IPS-20b (cell line): ENCODE results near the gene RIN3.

Experiments
- H3K27ac ChIP-seq: one replicate; pipeline ENCODE4 v1.5.1; 2013; ENCODE audit warnings: low read length
- H3K27me3 ChIP-seq: 2 replicates; pipeline ENCODE4 v1.6.1; 2013; ENCODE audit warnings: mild to moderate bottlenecking, low read length, inconsistent platforms; ENCODE audit not compliant: insufficient read depth
- H3K36me3 ChIP-seq: 2 replicates; pipeline ENCODE4 v1.6.1; 2013; ENCODE audit warnings: low read depth, mild to moderate bottlenecking, inconsistent platforms, low read length, moderate library complexity; ENCODE audit not compliant: insufficient read depth
- H3K4me1 ChIP-seq: 2 replicates; pipeline ENCODE4 v1.6.1; 2013; ENCODE audit warnings: mild to moderate bottlenecking, control low read depth, inconsistent platforms, low read length, moderate library complexity; ENCODE audit not compliant: insufficient read depth
- H3K4me3 ChIP-seq: 2 replicates; pipeline ENCODE4 v1.5.1; 2013; ENCODE audit warnings: mild to moderate bottlenecking, low read length, inconsistent platforms
- H3K9ac ChIP-seq: 2 replicates; pipeline ENCODE4 v1.6.1; 2013; ENCODE audit warnings: low read depth, mild to moderate bottlenecking, inconsistent platforms, low read length, moderate library complexity
- H3K9me3 ChIP-seq: 2 replicates; pipeline ENCODE4 v1.6.1; 2013; ENCODE audit warnings: mild to moderate bottlenecking, low read depth, low read length, inconsistent platforms; ENCODE audit not compliant: insufficient read depth

RIN3 gene

DNA sequence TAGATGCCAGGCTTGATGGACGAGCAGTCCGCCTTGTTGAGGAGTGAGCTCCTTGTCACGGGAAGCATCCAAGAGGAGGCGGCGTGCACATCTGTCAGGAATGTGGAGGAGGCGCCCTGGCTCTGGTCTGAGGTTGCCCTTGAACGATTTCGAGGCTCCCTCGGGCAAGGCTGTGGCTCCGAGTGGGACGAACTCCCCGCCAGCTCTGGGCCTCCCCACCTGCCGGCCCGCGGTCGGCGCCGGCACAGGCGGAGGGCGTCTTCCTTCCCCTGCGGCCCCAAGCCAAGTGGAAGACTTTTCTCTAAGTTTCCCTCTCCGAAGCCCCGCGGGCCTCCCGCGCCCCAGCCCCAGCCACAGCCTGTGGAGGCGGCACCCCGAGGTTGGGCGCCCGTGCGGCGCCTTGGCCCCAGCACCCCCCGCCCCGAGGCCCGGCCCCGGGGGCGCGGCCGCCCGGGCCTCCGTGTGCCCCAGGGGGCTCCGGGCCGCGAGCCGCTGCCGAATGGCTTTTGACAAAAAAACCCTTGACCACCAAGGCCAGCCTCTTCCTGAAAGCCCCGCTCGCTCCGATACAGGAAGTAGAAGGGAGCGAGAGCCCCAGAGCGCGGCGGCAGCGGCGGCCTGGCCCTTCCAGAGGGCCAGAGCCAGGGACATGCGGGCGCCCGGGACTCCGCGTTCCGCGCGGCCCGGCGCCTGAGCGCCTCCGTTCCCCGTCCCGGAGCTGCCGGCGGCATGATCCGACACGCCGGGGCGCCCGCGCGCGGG, at the start of gene RIN3:
RIN3 (plus strand) TSS at position 578 of the 762 bp plus-strand sequence; CDS start at position 730, 152 bp downstream.
- H3K27ac ChIP-seq = no peak within 1 kb of the TSS
- peaks cover 2% of the 10 kb centered on the region; the same call in 1 of the 2 replicates for H3K4me1 ChIP-seq
- no peaks in the 10 kb centered on the region for H3K9me3 ChIP-seq
- no peaks in the 10 kb centered on the region for H3K36me3 ChIP-seq
- 0 out of 2 replicates have a peak within 1 kb of the TSS, but pooled peaks have one; percentile 27 for H3K9ac ChIP-seq
- H3K4me3 ChIP-seq = peak within 1 kb of the TSS; percentile 73
- peaks cover 48% of the 10 kb centered on the region for H3K27me3 ChIP-seq

- H3K27ac ChIP-seq = no peak overlapping the region
- no peaks in the 10 kb centered on the region for H3K36me3 ChIP-seq
- no peak overlapping the region for H3K9ac ChIP-seq
- H3K27me3 ChIP-seq = no peaks in the 10 kb centered on the region
- H3K9me3 ChIP-seq = 0 out of 2 replicates have a peak, but pooled peaks cover 3% of the 10 kb centered on the region
- H3K4me1 ChIP-seq = 0 out of 2 replicates have a peak, but pooled peaks cover 4% of the 10 kb centered on the region
- H3K4me3 ChIP-seq = no peak overlapping the region
Observed at GRCh38 chr14:92464156-92464555, 49.4 kb upstream of the RIN3 start.

DNA sequence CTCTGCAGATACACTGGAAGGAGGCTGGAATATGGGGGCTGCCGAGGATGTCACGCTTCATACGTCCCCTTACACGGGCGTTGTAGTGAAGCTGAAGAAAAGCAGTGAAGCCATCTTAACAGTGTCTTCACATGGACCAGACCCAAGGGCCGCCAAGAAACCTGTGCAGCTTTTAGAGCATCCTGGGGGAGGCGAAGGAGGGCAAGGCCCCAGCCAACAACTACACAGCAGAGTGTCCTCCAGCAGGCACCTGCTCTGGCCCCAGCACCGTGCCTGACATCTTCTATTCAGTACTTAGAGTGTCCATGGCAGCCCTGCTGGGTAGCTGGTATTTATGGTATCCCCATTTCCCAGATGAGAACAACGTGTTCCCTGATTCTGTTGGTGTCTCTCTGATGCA, 48.9 kb upstream of the RIN3 start:
- Histone ChIP-seq H3K4me1 (0 out of 2 replicates have a peak, but pooled peaks cover 4% of the 10 kb centered on the region), H3K27ac (no peak overlapping the region), H3K27me3 (no peaks in the 10 kb centered on the region), H3K9me3 (0 out of 2 replicates have a peak, but pooled peaks cover 3% of the 10 kb centered on the region), H3K9ac (no peak overlapping the region), H3K4me3 (no peak overlapping the region), H3K36me3 (no peaks in the 10 kb centered on the region)

- no peak overlapping the region for H3K4me3 ChIP-seq
Observed at GRCh38 chr14:92465353-92466055, 48.1 kb upstream of the RIN3 start.

GRCh38 chr14:92466059-92466458, 47.5 kb upstream of the RIN3 start:
- Histone ChIP-seq H3K4me3 (no peak overlapping the region), H3K9me3 (0 out of 2 replicates have a peak, but pooled peaks cover 3% of the 10 kb centered on the region), H3K36me3 (no peaks in the 10 kb centered on the region), H3K9ac (no peak overlapping the region), H3K27me3 (no peaks in the 10 kb centered on the region), H3K27ac (no peak overlapping the region), H3K4me1 (peaks cover 15% of the 10 kb centered on the region)

More at GRCh38 chr14:92465353-92466055, 48.1 kb upstream of the RIN3 start:
- H3K27ac ChIP-seq = no peak overlapping the region
- no peaks in the 10 kb centered on the region for H3K27me3 ChIP-seq
- no peak overlapping the region for H3K9ac ChIP-seq
- peaks cover 10% of the 10 kb centered on the region; the same call in 1 of the 2 replicates for H3K4me1 ChIP-seq
- H3K36me3 ChIP-seq = no peaks in the 10 kb centered on the region
- H3K9me3 ChIP-seq = 0 out of 2 replicates have a peak, but pooled peaks cover 3% of the 10 kb centered on the region

GRCh38 chr14:92469515-92469914, 44.1 kb upstream of the RIN3 start:
- Histone ChIP-seq H3K36me3 (no peaks in the 10 kb centered on the region), H3K27ac (no peak overlapping the region), H3K4me3 (no peak overlapping the region), H3K9ac (no peak overlapping the region), H3K9me3 (0 out of 2 replicates have a peak, but pooled peaks cover 3% of the 10 kb centered on the region), H3K27me3 (no peaks in the 10 kb centered on the region), H3K4me1 (peaks cover 22% of the 10 kb centered on the region)

- H3K9me3 ChIP-seq = 0 out of 2 replicates have a peak, but pooled peaks cover 3% of the 10 kb centered on the region
- H3K9ac ChIP-seq = no peak overlapping the region
- H3K4me1 ChIP-seq = peaks cover 18% of the 10 kb centered on the region
- no peak overlapping the region for H3K4me3 ChIP-seq
- H3K36me3 ChIP-seq = no peaks in the 10 kb centered on the region
- H3K27me3 ChIP-seq = no peaks in the 10 kb centered on the region
- H3K27ac ChIP-seq = no peak overlapping the region
Observed at GRCh38 chr14:92470215-92470614, 43.4 kb upstream of the RIN3 start.

GRCh38 chr14:92470811-92471210, 42.8 kb upstream of the RIN3 start:
- H3K27ac ChIP-seq = no peak overlapping the region
- no peaks in the 10 kb centered on the region for H3K36me3 ChIP-seq
- H3K4me3 ChIP-seq = no peak overlapping the region
- H3K9ac ChIP-seq = no peak overlapping the region
- H3K27me3 ChIP-seq = no peaks in the 10 kb centered on the region
- 0 out of 2 replicates have a peak, but pooled peaks cover 3% of the 10 kb centered on the region for H3K9me3 ChIP-seq
- peaks cover 18% of the 10 kb centered on the region for H3K4me1 ChIP-seq

GRCh38 chr14:92471919-92472318, 41.7 kb upstream of the RIN3 start:
- Histone ChIP-seq H3K27me3 (no peaks in the 10 kb centered on the region), H3K36me3 (no peaks in the 10 kb centered on the region), H3K27ac (no peak overlapping the region), H3K9me3 (0 out of 2 replicates have a peak, but pooled peaks cover 2% of the 10 kb centered on the region), H3K4me3 (no peak overlapping the region), H3K9ac (no peak overlapping the region), H3K4me1 (peaks cover 18% of the 10 kb centered on the region)

DNA sequence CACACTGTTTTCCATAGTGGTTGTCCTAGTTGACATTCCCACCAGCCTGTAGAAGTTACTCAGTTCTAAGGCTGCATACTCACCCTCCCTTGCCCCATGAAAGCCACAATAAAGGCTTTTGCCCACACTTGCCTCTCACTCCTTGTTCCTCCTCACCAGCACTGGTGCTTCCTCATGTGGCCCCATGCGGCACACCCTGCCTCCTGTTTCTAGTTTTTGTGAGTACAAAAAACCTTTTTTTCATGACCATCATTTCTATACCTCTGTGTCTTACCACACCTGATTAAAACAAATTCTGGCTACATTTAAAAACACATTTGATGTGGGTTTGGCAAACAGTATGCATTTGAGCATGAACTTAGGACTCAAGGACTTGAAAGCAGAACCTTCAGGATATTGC, 40.7 kb upstream of the RIN3 start:
- Histone ChIP-seq H3K4me1 (peaks cover 18% of the 10 kb centered on the region), H3K36me3 (no peaks in the 10 kb centered on the region), H3K27me3 (no peaks in the 10 kb centered on the region), H3K27ac (no peak overlapping the region), H3K9ac (no peak overlapping the region), H3K9me3 (no peaks in the 10 kb centered on the region), H3K4me3 (no peak overlapping the region)

DNA sequence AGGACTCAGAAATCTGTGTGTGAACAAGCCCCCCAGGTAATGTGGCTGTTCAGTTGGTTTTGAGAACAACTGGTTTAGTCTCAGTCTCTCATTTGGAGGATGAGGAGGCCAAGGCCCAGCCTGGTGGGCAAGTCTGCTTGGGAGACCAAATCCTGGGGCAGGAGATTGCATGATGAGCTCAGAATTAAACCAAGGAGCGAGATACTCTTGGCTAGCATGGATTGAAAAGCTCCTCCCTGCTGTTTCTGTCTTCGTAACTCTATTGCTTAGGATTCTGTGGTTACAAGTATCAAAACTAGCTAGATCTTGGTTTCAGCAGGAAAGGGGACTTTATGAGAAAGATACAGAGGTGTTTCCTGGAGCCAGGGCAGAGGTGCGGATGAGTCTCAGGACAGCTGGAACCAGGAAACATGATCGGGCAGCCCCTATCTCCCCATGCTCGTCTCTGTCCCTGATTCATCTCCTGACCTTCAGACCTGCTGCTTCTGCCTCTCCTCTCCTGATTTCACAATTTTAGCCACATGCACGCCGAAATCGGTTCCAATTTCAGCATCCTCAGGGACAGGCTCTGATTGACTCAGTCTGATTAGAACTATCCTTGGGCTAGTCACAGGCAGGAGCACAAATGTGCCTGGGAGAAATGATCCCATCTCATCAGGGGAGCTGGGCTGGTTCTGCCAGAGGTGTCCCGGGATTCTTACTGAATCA, 40.2 kb upstream of the RIN3 start:
- Histone ChIP-seq H3K27me3 (no peaks in the 10 kb centered on the region), H3K4me3 (no peak overlapping the region), H3K9ac (no peak overlapping the region), H3K36me3 (no peaks in the 10 kb centered on the region), H3K9me3 (no peaks in the 10 kb centered on the region), H3K4me1 (peaks cover 18% of the 10 kb centered on the region), H3K27ac (no peak overlapping the region)
